Measurements from ENCODE around the gene DERL3. TPM values are rescaled to one million over a fixed set of nuclear protein-coding genes. Genes with fewer than 3 reads are reported as not detected.

The DERL3 gene
- total RNA-seq, 1 experiment from 2014 or later = 1.6 TPM

DNA sequence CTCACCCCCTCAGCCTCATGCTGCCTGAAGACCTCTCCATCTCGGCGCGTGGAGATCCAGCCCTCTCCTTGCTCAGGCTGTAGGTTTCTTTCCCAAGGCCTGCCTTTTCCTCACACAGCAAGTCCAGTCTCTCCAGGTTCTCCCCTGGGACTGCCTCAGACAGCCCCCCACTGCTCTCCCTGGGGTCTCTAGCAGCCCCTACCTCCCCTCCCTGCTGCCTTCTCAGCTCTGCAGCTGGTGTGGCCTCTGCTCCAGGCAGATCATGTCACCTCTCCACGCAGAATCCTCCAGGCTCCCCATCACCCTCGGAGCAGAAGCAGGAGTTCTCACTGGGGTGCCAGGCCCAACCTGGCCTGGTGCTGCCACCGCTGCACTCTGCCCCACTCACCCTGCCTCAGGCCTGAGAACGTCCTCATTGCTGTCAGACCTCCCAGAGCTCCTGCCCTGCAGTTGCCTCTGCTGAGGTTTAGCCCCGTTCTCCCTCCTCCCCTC lies 36.9 kb downstream of the DERL3 start:
- DNase-seq (ENCODE audit: low spot score) = no peak

GRCh38 chr22:23801238-23801821 lies 37.5 kb downstream of the DERL3 start:
- no peak for DNase-seq (ENCODE audit: low spot score)

- DNase-seq (ENCODE audit: low spot score) = no peak
Observed at GRCh38 chr22:23800297-23801237, 38.2 kb downstream of the DERL3 start.

GRCh38 chr22:23796461-23796860 lies 42.3 kb downstream of the DERL3 start:
- DNase-seq (ENCODE audit: low spot score) = no peak

DNA sequence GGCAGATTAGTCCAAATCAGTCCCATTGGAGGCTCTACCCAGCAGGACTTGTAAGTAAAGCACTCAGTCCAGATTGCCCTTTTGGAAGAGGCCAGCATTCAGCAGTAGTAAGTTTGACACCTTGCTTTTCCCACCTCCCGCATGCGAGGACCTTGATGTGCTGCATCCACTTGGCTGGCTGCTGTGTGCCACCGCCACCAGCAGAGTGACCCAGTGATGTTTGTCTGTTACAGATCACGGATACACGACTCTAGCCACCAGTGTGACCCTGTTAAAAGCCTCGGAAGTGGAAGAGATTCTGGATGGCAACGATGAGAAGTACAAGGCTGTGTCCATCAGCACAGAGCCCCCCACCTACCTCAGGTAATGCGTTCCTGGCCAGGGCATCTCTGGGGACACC lies 45.5 kb downstream of the DERL3 start:
- DNase-seq (ENCODE audit: low spot score) = no peak

DNA sequence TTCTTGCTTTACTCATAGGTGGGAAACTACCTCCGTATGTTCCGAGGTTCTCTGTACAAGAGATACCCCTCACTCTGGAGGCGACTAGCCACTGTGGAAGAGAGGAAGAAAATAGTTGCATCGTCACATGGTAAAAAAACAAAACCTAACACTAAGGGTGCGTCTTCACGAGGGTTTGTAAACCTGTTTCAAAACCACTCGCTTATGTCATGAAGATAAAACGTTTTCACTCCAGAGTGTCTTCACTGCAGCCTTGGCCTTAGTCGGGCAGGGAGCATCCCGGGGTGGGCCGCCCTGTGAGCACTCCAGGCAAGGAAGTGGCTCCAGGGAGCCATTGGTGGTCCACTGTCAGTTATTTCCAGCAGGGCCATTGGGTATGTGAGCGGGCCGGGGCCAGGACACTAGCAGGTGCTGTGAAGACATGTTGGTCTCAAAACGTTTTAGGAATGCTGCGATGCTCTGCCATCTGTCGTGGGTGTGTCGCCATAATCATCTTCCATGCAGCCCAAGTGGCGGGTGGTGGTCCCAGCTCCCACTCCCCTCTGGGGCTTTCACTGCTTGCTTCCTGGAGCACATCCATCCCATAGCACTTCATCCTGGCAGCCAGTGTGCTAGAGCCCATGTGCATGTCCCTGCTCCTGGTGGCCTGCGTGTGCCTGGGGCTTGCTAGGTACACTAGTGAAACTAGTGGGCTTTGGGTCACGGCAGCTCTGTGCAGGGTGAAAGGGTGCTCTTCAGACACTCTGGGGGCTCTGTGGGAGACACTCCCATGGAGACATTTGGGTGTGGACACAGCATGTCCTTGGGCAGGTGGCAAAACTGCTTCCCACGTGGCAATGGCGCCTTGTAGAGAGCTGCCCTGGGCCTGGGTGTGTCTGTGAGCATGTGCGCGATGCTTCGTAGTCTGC lies 46.8 kb downstream of the DERL3 start:
- no peak for DNase-seq (ENCODE audit: low spot score)

- no peak for DNase-seq (ENCODE audit: low spot score)
Observed at GRCh38 chr22:23790819-23791737, 47.7 kb downstream of the DERL3 start.

DNA sequence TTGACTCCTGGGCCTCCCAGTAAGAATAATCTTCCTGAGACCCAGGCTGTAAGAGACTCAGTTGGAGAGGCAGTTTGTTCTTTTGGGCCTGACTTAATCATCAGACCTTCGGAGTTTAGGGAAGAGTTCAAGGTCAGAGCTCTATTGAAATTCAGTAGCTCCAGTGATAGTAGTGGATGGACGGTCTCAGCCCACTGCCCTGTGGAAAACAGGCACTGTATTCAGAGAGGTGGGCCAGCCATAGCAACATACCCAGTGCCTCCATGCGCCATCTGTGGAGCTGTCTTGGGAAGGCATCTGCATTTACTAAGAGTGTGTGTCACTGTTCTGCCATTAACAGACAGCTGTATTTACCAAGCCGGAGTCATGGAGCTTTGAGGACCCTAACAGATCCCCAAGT lies 49.2 kb downstream of the DERL3 start:
- no peak for DNase-seq (ENCODE audit: low spot score)

GRCh38 chr22:23789121-23789520 lies 49.7 kb downstream of the DERL3 start:
- no peak for DNase-seq (ENCODE audit: low spot score)

DNA sequence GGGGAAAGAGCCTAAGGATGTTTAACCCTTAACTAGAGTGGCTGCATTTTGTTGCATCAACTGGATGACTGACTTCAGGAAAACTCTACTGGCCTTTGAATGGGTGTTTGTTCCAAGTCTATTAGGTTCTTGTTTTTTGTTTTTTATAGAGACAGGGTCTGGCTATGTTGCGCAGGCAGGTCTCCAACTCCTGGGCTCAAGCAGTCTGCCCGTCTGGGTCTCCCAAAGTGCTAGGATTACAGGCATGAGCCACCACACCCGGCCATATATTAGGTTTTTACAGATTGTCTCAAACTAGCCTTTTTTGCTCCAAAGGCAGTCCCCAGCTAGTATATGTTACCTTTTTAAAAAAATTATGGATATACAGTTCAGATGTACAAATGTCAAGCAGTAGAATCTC lies 50.9 kb downstream of the DERL3 start:
- DNase-seq (ENCODE audit: low spot score) = no peak

- DNase-seq (ENCODE audit: low spot score) = no peak
Observed at GRCh38 chr22:23787600-23787896, 51.3 kb downstream of the DERL3 start.

- peak; percentile 65 for DNase-seq (ENCODE audit: low spot score)
Observed at GRCh38 chr22:23786752-23787599, 51.8 kb downstream of the DERL3 start, which contains the start of gene SMARCB1. TSS of gene SMARCB1 (plus strand) at chr22:23786966. CDS start at chr22:23787170, 204 bp downstream.

- DNase-seq (ENCODE audit: low spot score) = no peak
Observed at GRCh38 chr22:23786261-23786710, 52.5 kb downstream of the DERL3 start.

Other genes starting within 250 kb of the DERL3 start
- gene DRICH1, start 206.7 kb downstream of the DERL3 start, total RNA-seq (2014; rRNA removed; shearing (Covaris generic)) = not detected in 2 replicates
- not detected in 2 replicates for gene RGL4, start 148.0 kb downstream of the DERL3 start, total RNA-seq (2014; rRNA removed; shearing (Covaris generic))
- gene ZNF70, start 87.9 kb downstream of the DERL3 start, total RNA-seq (2014; rRNA removed; shearing (Covaris generic)) = 1.2 and 1.4 TPM in 2 replicates
- not detected in 2 replicates for gene VPREB3, start 84.6 kb downstream of the DERL3 start, total RNA-seq (2014; rRNA removed; shearing (Covaris generic))
- not detected in 2 replicates for gene C22orf15, start 76.0 kb downstream of the DERL3 start, total RNA-seq (2014; rRNA removed; shearing (Covaris generic))
- gene CHCHD10, start 71.0 kb downstream of the DERL3 start, total RNA-seq (2014; rRNA removed; shearing (Covaris generic)) = 0.72 and 14.9 TPM in 2 replicates
- 0.35 and 1.4 TPM in 2 replicates for gene MMP11, start 66.2 kb downstream of the DERL3 start, total RNA-seq (2014; rRNA removed; shearing (Covaris generic))
- 50.9 and 61.2 TPM in 2 replicates for gene SMARCB1, start 52.0 kb downstream of the DERL3 start, total RNA-seq (2014; rRNA removed; shearing (Covaris generic))
- gene SLC2A11, start 18.9 kb upstream of the DERL3 start, total RNA-seq (2014; rRNA removed; shearing (Covaris generic)) = 3.2 and 4.6 TPM in 2 replicates
- gene MIF, start 55.4 kb upstream of the DERL3 start, total RNA-seq (2014; rRNA removed; shearing (Covaris generic)) = 311 and 336 TPM in 2 replicates
- gene GSTT2B, start 122.2 kb upstream of the DERL3 start, total RNA-seq (2014; rRNA removed; shearing (Covaris generic)) = 5.2 and 12.3 TPM in 2 replicates
- 1.5 and 2.8 TPM in 2 replicates for gene DDTL, start 127.9 kb upstream of the DERL3 start, total RNA-seq (2014; rRNA removed; shearing (Covaris generic))
- 188 and 232 TPM in 2 replicates for gene DDT, start 135.4 kb upstream of the DERL3 start, total RNA-seq (2014; rRNA removed; shearing (Covaris generic))
- gene GSTT2, start 141.1 kb upstream of the DERL3 start, total RNA-seq (2014; rRNA removed; shearing (Covaris generic)) = 1.7 TPM in 1 of 2 replicates, not detected in the other
- not detected in 2 replicates for gene GSTT4, start 166.4 kb upstream of the DERL3 start, total RNA-seq (2014; rRNA removed; shearing (Covaris generic))
- gene CABIN1, start 172.3 kb upstream of the DERL3 start, total RNA-seq (2014; rRNA removed; shearing (Covaris generic)) = 15.7 and 17.4 TPM in 2 replicates

Data from H4 (cell line).